Fibroblast of gingiva (primary cell): ENCODE results near the gene WNT9B.
A peak's percentile ranks its signal among the peaks of the same experiment; 100 is the strongest.

ENCODE experiments used
- DNase-seq: peaks from one replicate; pipeline ENCODE4 v3.0.0-alpha.2; 2011; ENCODE audit warnings: low read depth

The WNT9B gene

DNA sequence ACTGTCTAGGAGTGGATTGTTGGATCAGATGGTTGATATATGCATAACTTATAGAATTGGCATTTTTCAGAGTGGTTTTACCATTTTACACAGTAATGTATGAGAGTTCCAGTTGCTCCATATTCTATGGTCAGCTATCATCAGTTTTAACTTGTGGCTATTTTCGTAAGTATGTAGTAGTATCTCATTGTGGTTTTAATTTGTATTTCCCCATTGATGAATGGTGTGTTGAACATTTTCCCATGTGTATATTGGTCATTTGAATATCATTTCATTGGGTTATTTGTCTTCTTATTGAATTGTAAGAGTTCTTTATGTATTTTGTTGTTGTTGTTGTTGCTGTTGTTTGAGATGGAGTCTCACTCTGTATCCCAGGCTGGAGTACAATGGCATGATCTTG, 6.2 kb downstream of the WNT9B start:
- DNase-seq: no peak

DNA sequence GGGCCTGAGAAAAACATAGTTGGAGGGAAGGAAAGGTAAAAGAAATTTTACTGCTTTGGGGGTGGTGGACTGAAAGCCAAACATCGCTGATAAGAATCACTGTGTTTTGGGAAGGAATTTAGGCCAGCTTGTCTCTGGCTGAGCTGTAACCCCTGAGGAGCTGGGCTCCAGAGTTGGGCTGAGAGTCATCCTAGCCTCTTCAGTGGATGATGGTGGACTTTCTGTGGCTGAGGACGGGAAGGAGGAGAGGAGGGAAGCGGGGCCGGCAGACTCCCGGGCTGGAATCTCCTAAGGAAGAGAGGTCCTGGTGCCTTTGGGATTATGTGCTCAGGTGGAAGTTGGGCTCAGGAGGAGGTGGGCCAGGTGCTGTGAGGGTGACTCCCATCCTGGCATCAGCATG, 8.6 kb downstream of the WNT9B start:
- DNase-seq: no peak

DNA sequence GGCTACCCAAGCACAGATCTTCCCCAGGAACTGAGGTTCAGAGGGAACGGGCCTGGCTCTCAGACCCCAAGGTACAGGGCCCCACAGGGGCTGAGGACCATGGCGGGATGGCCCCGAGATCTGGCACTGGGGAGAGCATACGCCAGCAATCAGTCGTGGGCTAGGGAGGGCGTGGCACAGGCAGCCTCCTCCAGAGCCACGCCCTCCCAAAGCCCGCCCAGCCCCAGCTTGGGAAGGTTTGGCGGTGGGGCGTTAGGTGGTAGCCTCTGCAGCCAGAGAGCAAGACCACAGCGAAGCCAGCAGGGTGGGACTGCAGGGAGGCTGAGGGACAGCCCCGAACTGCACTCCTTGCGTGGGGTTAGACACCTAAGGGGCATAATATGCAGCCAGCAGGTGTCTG, 11.6 kb downstream of the WNT9B start:
- no peak for DNase-seq

- no peak for DNase-seq
Observed at GRCh38 chr17:46863383-46864121, 12.2 kb downstream of the WNT9B start.

DNA sequence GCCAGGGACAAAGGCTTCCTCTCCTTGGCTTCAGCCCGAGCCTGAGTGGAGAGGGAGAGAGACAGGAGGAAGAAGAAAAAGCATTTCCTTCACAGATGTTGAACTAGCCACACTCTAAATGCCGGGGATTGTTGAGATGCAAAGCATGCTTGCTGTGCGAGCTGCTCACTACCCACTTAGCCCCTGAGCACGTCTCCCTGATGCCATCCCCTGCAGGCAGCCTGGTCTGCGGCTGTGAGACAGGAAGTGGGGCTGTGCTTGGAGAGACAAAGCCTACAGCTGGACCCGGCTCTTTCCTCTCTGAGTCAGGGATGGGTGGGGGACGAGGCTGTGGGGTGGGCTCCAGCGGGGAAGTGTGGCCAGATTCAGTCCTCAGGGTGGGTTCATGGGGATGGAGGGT, 13.7 kb downstream of the WNT9B start:
- DNase-seq: no peak

DNA sequence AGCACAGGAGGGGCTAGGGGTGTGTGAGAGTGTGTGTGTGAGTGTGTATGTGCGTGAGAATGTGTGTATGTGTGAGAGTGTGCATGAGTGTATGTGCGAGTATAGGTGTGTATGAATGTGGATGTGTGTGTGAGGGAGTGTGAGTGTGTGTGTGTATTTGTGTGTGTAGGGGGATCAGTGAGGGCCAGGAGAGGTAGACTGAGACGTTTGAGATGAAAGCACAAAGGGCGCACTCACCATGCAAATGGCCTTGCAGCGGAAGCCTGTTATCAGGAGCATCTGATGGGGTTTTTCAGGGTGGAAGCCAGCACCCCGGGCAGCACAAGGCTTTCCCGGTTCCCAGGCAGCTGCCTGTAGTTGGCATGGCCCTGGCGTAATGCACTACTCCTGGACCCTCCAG, 14.9 kb downstream of the WNT9B start:
- DNase-seq: no peak

DNA sequence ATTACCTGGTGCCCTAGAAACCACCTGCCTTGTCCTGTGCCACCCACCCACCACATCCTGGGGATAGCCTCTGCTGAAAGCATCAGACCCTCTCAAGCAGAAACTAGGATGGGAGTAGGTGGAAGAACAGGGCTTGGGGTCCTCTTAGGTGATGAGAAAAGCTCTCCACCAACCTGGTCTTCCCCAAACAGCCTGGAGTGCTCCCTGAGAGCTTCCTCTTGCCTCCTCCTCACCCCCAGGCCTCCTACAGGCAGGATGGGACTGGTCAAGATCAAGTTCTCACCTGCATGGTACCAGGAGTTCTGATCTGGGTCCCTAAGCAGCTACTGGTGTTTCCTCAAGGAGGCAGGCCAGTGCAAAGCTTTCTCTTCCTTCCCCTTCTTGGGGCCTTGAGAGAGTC, 15.4 kb downstream of the WNT9B start:
- no peak for DNase-seq

- DNase-seq: no peak
Observed at GRCh38 chr17:46868689-46869187, 17.4 kb downstream of the WNT9B start.

DNA sequence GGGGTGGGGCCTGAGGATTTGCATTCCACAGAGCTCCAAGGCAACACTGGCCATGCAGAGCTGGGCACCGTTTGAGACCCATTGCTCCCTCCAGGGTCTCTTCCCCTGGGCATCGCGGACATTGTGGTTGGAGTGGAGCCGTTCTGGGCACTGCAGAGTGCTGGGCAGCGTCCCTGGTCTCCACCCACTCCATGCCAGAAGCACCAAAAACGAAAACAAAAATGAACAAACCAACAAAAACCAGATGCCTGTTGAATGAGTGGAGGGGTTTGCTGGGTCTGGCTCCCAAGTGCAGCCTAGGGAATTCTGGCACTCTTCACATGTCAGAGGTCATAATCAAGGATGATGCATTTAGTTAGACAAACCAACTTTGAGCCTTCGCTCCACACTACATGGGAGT, 17.9 kb downstream of the WNT9B start:
- DNase-seq: peak; percentile 6

GRCh38 chr17:46869975-46870803, 18.8 kb downstream of the WNT9B start:
- DNase-seq: no peak

DNA sequence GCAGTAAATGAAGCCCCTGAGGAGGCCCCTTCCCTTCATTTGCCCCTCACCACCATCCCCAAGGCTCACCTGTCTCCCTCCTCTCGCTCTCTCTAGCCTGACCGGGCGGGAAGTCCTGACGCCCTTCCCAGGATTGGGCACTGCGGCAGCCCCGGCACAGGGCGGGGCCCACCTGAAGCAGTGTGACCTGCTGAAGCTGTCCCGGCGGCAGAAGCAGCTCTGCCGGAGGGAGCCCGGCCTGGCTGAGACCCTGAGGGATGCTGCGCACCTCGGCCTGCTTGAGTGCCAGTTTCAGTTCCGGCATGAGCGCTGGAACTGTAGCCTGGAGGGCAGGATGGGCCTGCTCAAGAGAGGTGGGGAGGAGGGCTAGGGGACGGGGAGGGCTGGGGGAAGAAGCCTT, 21.0 kb downstream of the WNT9B start:
- DNase-seq: no peak

DNA sequence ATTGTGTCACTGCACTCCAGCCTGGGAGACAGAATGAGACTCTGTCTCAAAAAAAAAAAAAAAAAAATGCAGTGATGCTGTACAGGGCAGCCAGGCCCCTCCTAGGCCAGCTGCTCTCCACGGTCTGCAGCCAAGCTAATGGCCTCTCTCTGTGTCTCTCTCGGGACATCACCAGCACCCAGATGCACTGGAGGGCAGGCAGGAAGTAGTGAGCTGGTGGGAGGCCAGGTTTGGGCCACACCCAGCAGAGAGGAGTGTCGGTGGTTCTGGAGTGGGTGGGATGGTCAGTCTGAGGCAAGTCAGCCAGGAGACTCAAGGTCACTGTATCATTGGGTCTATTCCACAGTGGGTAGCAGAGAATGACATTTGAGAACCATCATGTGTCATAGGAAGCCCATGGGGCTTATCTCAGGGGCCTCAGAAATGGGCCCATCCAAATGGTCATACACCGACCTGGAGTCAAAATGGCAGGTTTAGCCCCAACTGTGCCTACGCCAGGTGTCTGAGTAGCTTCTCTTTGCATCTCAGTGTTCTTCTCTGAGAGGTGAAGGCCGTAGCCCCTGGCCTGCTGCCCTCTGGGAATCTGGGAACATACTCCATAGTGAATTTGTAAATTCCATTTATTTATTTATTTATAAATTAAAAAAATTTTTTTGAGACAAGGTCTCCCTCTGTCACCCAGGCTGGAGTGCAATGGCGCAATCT, 22.7 kb downstream of the WNT9B start:
- DNase-seq: no peak

DNA sequence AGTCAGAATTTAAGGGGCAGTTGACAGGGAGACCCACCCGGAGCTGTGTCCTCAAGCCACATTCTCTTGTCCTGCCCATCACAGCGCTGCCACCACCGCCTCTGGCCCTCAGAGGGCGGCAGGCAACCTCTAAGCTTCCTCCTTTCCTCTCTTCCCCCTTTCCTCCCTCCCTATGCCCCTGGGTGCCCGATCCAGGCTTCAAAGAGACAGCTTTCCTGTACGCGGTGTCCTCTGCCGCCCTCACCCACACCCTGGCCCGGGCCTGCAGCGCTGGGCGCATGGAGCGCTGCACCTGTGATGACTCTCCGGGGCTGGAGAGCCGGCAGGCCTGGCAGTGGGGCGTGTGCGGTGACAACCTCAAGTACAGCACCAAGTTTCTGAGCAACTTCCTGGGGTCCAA, 23.5 kb downstream of the WNT9B start:
- no peak for DNase-seq

- no peak for DNase-seq
Observed at GRCh38 chr17:46875849-46876352, 24.5 kb downstream of the WNT9B start.

DNA sequence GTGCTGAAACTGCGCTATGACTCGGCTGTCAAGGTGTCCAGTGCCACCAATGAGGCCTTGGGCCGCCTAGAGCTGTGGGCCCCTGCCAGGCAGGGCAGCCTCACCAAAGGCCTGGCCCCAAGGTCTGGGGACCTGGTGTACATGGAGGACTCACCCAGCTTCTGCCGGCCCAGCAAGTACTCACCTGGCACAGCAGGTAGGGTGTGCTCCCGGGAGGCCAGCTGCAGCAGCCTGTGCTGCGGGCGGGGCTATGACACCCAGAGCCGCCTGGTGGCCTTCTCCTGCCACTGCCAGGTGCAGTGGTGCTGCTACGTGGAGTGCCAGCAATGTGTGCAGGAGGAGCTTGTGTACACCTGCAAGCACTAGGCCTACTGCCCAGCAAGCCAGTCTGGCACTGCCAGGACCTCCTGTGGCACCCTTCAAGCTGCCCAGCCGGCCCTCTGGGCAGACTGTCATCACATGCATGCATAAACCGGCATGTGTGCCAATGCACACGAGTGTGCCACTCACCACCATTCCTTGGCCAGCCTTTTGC, 25.0 kb downstream of the WNT9B start:
- no peak for DNase-seq

- DNase-seq: no peak
Observed at GRCh38 chr17:46876926-46877325, 25.5 kb downstream of the WNT9B start.

DNA sequence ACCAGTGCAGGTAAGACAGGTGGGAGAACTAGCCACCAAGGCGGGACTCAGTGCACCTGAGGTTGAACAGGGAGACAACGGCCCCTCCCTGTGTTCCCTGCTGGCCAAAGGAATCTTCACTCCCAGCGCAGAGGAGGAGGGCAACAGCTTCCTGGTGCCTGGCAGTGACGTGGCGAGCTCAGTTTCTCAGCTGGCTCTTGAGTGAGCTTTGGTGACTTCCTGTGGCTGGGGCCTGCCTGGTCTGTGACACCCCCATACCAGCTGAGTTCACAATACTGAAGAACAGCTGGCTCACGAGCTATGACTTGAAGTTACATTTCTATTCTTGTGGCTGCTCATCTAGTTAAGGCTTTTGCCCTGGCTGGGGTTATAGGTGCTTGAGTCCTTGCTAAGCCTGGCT, 26.1 kb downstream of the WNT9B start:
- DNase-seq: no peak

GRCh38 chr17:46878055-46878454, 26.7 kb downstream of the WNT9B start:
- no peak for DNase-seq

- DNase-seq: no peak
Observed at GRCh38 chr17:46879101-46879500, 27.7 kb downstream of the WNT9B start.

DNA sequence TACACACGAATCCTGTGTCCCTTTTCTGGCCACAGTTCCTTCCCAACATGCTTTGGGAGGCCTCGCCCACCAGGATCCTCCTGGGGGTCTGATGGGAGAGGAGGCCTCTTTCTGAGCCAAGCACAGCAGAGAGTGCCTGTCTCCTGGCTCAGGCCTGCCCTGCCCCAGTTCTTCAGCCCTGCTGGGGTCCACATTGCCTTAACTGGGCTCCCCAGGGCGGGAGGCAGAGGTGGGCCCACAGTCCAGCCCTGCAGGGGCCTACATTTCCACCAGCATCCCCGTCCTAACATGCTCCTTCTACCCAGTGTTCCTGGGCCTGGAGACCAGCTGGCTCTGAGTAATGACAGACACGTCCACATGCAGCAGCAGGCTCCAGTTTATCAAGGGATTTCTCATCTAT, 29.6 kb downstream of the WNT9B start:
- no peak for DNase-seq

GRCh38 chr17:46882666-46883065, 31.3 kb downstream of the WNT9B start:
- no peak for DNase-seq

DNA sequence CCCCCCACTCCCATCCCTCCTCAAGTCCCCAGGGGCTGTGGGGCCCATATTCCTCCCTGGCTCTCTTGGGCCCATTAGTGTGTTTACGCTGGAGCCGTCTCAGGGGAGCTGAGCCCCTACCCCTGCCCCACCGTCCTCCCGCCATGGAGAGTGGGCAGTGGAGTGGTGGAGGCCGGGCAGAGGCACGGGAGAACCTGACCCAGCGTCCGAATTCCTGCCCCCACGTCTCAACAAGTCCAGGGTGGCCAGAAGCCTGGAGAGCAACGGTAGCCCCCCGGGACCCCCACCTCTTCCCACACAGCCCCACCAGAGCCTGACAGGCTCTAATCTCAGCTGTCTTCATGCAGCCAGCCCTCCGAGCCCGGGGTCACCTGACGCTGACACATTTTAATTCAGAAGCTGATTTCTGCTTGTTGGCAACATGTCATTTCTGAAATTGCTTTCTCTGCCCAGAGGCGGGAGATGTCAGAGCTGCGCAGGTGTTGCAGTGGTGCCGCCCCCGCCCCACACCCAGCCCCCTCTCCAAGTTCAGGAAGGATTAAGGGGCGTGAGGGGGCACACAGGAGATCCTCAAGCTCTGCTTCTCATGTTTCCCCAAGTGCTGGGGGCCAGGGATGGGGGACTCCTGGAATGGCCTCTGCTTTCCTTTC, 32.6 kb downstream of the WNT9B start:
- no peak for DNase-seq
